ENCODE results near the gene NEDD9.

The NEDD9 gene

GRCh38 chr6:11211254-11211653, 21.2 kb downstream of the NEDD9 start:
- DNase-seq (ENCODE audit: insufficient read length): no peak
- TF ChIP-seq POLR2AphosphoS5 (IDR thresholded peaks at IDR 0.05; ENCODE audit: low read depth, low read length): no peak
- TF ChIP-seq TAF1 (IDR thresholded peaks at IDR 0.05; ENCODE audit: borderline replicate concordance, low read depth, low read length): no peak
- no peak for TF ChIP-seq POLR2A (IDR thresholded peaks at IDR 0.05; ENCODE audit: low read depth, low read length)
- FAIRE-seq: no peak

DNA sequence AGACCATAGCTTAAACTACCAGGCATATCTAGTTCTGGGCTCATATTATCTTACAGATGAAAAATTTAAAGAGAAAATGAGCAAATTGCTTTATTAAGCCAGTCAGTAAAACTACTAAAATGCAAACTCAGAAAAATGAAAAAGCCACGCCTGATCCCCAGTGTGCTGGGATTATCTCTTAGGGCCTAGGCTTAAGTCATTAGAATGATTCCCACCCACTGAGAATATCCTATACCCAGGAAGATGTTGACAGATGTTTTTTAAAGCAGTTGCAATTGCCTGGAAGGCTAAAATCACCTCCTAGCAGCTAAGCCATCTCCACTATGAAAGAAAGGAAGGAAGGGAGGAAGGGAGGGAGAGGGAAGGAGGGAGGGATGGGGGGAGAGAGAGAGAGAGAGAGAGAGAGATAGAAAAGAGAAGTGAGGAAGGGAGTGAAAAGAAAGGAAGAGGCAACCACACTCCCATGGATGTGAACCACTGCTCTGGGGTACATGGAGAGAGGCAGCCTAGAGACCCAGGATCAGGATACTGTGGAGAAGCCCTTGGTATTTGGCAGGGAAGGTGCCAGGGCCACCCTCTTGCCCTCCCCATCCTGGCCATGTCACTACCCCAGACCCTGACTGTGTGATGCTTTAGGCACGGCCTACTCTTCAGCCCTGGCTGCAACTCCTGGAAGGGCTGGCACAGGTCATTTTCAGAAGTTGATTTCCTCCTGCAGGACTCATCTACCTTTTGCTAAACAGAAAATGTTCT, 21.9 kb downstream of the NEDD9 start:
- DNase-seq (ENCODE audit: insufficient read length): no peak
- no peak for FAIRE-seq

GRCh38 chr6:11209906-11210305, 22.6 kb downstream of the NEDD9 start:
- DNase-seq (ENCODE audit: insufficient read length) (no peak), FAIRE-seq (no peak)
- no peak for TF ChIP-seq POLR2AphosphoS5 (IDR thresholded peaks at IDR 0.05; ENCODE audit: low read depth, low read length)
- TF ChIP-seq POLR2A (IDR thresholded peaks at IDR 0.05; ENCODE audit: low read depth, low read length): no peak
- no peak for TF ChIP-seq TAF1 (IDR thresholded peaks at IDR 0.05; ENCODE audit: borderline replicate concordance, low read depth, low read length)

More for the DNA sequence above, 21.9 kb downstream of the NEDD9 start:
- TF ChIP-seq POLR2AphosphoS5 (IDR thresholded peaks at IDR 0.05; ENCODE audit: low read depth, low read length) (no peak), TAF1 (IDR thresholded peaks at IDR 0.05; ENCODE audit: borderline replicate concordance, low read depth, low read length) (no peak), POLR2A (IDR thresholded peaks at IDR 0.05; ENCODE audit: low read depth, low read length) (no peak)

GRCh38 chr6:11209369-11209768, 23.1 kb downstream of the NEDD9 start:
- TF ChIP-seq TAF1 (IDR thresholded peaks at IDR 0.05; ENCODE audit: borderline replicate concordance, low read depth, low read length): no peak
- no peak for TF ChIP-seq POLR2AphosphoS5 (IDR thresholded peaks at IDR 0.05; ENCODE audit: low read depth, low read length)
- no peak for TF ChIP-seq POLR2A (IDR thresholded peaks at IDR 0.05; ENCODE audit: low read depth, low read length)
- DNase-seq (ENCODE audit: insufficient read length) (no peak), FAIRE-seq (no peak)

DNA sequence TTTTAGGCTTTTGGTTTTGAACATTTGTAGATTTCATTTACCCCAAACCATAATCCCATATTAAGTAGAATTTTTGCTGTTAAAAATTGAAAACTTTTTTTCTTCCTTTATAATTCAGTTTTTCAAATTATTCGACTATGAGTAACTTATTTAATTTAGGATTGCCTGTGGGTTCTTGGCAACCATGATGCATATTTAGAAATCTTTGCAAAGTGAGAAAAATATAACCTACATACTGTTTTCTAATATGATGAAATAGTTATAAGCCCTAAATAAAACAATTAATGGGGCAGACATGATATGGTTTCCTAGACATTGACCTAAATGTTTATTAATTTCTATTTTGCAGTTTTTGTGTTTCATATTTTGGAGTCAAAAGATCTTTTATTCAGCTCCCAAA, 23.6 kb downstream of the NEDD9 start:
- no peak for FAIRE-seq
- no peak for TF ChIP-seq POLR2AphosphoS5 (IDR thresholded peaks at IDR 0.05; ENCODE audit: low read depth, low read length)
- TF ChIP-seq POLR2A (IDR thresholded peaks at IDR 0.05; ENCODE audit: low read depth, low read length): no peak
- no peak for TF ChIP-seq TAF1 (IDR thresholded peaks at IDR 0.05; ENCODE audit: borderline replicate concordance, low read depth, low read length)

DNA sequence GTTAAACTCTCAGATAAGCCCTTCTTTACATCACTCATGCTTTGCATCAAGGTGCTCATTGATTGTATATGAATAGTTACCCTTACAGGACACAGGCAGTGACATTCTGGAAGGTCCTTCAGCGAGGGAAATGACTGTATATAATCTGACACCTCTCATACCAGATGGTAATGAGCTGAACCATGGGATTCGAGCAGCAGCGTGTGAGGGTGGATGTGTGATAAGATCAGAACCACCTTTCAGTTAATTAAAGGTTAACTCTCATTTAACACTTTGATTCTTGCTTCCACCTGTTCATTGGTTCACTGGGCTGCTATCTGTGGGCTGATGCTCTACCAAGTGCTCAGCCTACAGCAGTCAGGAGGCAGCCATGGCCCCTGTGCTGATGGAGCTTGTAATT, 24.2 kb downstream of the NEDD9 start:
- FAIRE-seq (no peak), DNase-seq (ENCODE audit: insufficient read length) (no peak)
- TF ChIP-seq POLR2AphosphoS5 (IDR thresholded peaks at IDR 0.05; ENCODE audit: low read depth, low read length): no peak
- no peak for TF ChIP-seq TAF1 (IDR thresholded peaks at IDR 0.05; ENCODE audit: borderline replicate concordance, low read depth, low read length)
- TF ChIP-seq POLR2A (IDR thresholded peaks at IDR 0.05; ENCODE audit: low read depth, low read length): no peak

More for the DNA sequence above, 23.6 kb downstream of the NEDD9 start:
- no peak for DNase-seq (ENCODE audit: insufficient read length)

GRCh38 chr6:11207199-11207968, 25.1 kb downstream of the NEDD9 start:
- no peak for DNase-seq (ENCODE audit: insufficient read length)
- no peak for FAIRE-seq
- no peak for TF ChIP-seq POLR2A (IDR thresholded peaks at IDR 0.05; ENCODE audit: low read depth, low read length)
- TF ChIP-seq POLR2AphosphoS5 (IDR thresholded peaks at IDR 0.05; ENCODE audit: low read depth, low read length): no peak
- no peak for TF ChIP-seq TAF1 (IDR thresholded peaks at IDR 0.05; ENCODE audit: borderline replicate concordance, low read depth, low read length)

DNA sequence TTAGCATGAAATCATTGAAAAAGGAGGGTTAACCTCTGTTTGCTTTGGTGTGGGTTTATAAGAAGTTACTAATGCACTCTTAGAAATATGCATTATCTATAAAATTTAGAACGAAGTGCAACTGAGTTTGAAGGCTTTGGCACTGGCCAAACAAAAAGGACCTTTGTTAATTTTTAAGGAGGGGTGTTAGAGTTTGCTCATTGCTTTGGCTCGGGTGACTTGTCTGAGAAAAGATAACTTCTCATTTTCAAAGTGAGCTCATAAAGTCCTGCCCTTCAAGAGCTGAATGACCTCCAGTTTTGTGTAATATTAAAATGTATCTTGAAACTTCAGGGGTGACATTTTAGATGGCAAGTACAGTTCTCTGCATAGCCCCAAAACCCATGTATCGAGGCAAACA, 25.9 kb downstream of the NEDD9 start:
- FAIRE-seq: no peak
- no peak for DNase-seq (ENCODE audit: insufficient read length)
- TF ChIP-seq TAF1 (IDR thresholded peaks at IDR 0.05; ENCODE audit: borderline replicate concordance, low read depth, low read length) (no peak), POLR2A (IDR thresholded peaks at IDR 0.05; ENCODE audit: low read depth, low read length) (no peak)

DNA sequence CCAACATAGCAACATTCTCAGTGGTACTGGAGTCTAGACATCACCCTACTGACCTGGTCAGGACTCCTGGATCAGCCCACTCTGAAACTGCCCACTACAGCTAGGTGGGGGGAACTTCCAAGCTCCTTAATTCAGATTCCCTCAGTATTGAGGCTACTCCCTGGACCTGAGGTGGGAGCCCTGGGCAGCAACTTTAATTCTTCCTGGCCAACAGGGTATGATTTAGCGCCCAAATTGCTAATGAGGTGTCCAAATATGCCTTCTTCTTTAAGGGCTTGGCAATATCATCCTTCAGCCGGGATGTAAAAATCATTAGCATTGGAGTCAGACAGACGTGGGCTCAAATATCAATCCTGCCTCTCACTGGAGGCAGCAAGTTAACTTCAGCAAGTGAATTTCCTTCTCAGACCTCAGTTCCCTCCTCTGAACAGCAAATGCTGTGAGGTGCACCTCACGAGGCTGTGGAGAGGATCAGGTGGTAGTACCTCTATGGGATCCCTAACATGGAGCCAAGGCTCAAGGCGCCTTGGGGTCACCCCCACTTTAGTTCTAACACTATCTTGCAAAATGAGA, 27.6 kb downstream of the NEDD9 start:
- no peak for TF ChIP-seq POLR2A (IDR thresholded peaks at IDR 0.05; ENCODE audit: low read depth, low read length)
- no peak for TF ChIP-seq POLR2AphosphoS5 (IDR thresholded peaks at IDR 0.05; ENCODE audit: low read depth, low read length)
- no peak for TF ChIP-seq TAF1 (IDR thresholded peaks at IDR 0.05; ENCODE audit: borderline replicate concordance, low read depth, low read length)
- DNase-seq (ENCODE audit: insufficient read length) (no peak), FAIRE-seq (no peak)

- no peak for TF ChIP-seq TAF1 (IDR thresholded peaks at IDR 0.05; ENCODE audit: borderline replicate concordance, low read depth, low read length)
- TF ChIP-seq POLR2A (IDR thresholded peaks at IDR 0.05; ENCODE audit: low read depth, low read length): no peak
- TF ChIP-seq POLR2AphosphoS5 (IDR thresholded peaks at IDR 0.05; ENCODE audit: low read depth, low read length): no peak
- FAIRE-seq (no peak), DNase-seq (ENCODE audit: insufficient read length) (no peak)
Observed at GRCh38 chr6:11204005-11204399, 28.5 kb downstream of the NEDD9 start.

GRCh38 chr6:11203306-11204004, 29.0 kb downstream of the NEDD9 start:
- FAIRE-seq (no peak), DNase-seq (ENCODE audit: insufficient read length) (no peak)
- TF ChIP-seq TAF1 (IDR thresholded peaks at IDR 0.05; ENCODE audit: borderline replicate concordance, low read depth, low read length) (no peak), POLR2AphosphoS5 (IDR thresholded peaks at IDR 0.05; ENCODE audit: low read depth, low read length) (no peak), POLR2A (IDR thresholded peaks at IDR 0.05; ENCODE audit: low read depth, low read length) (no peak)

Measured in GM12892 (cell line).